IMR-90 (cell line): ENCODE measurements around the gene GPC6. TPM values are rescaled to one million over a fixed set of nuclear protein-coding genes. Genes with fewer than 3 reads are reported as not detected.
"Not testable (repeated sequence)": the region's sequence is repeated elsewhere in the genome, so short reads cannot be mapped to it uniquely, and the experiment has no call there.

ENCODE experiments used
- ATAC-seq: fragments of 200-7000 bp; cut with Tn5 transposase; 2 replicates; pipeline ENCODE4 v1.9.1; 2020; ENCODE audit warnings: low read depth, mild to moderate bottlenecking, moderate library complexity
- BruUV-seq: library from RNA; stranded (reverse); fragments of 400-500 nt; replicated peaks from 2 replicates; lab custom pipeline; 2021; lab: Mats Ljungman, UMichigan
- CTCF ChIA-PET: fragments of 300-600 bp; formaldehyde crosslinking; extraction: SDS; loops from one replicate; lab custom pipeline; 2021; ENCODE audit warnings: antibody characterized with exemption; lab: Yijun Ruan, JAX
- POLR2A ChIA-PET: fragments of 300-600 bp; sonication (Branson Sonifier 250); formaldehyde crosslinking; loops from one replicate; lab custom pipeline; 2022; ENCODE audit warnings: antibody characterized with exemption; ENCODE audit not compliant: unreplicated experiment; lab: Charles Lee
- DNase-seq: peaks from one replicate; pipeline ENCODE4 v3.0.0; 2013
- H2AFZ ChIP-seq: replicated peaks from 2 replicates; pipeline ENCODE3; 2013; ENCODE audit warnings: low read length, mild to moderate bottlenecking; ENCODE audit not compliant: poor library complexity
- H2AK5ac ChIP-seq: 2 replicates; pipeline ENCODE4 v1.6.1; 2013; ENCODE audit warnings: low read depth, low read length, inconsistent platforms
- H2AK9ac ChIP-seq: replicated peaks from 2 replicates; pipeline ENCODE3; 2013; ENCODE audit warnings: mild to moderate bottlenecking, low read depth, low read length, moderate library complexity; ENCODE audit not compliant: poor library complexity
- H2BK120ac ChIP-seq: 2 replicates; pipeline ENCODE4 v1.6.1; 2013; ENCODE audit warnings: low read depth, low read length, inconsistent platforms
- H2BK15ac ChIP-seq: 3 replicates; pipeline ENCODE4 v1.6.1; 2013; ENCODE audit warnings: low read depth, low read length, inconsistent platforms
- H2BK20ac ChIP-seq: 2 replicates; pipeline ENCODE4 v1.6.1; 2013; ENCODE audit warnings: low read depth, mild to moderate bottlenecking, inconsistent platforms, low read length, moderate library complexity
- H2BK5ac ChIP-seq: 2 replicates; pipeline ENCODE4 v1.6.1; 2013; ENCODE audit warnings: mild to moderate bottlenecking, low read depth, low read length, inconsistent platforms; ENCODE audit not compliant: poor library complexity, severe bottlenecking
- H3K14ac ChIP-seq: replicated peaks from 2 replicates; pipeline ENCODE4 v1.6.1; 2013; ENCODE audit warnings: low read depth, low read length, inconsistent platforms
- H3K18ac ChIP-seq: 2 replicates; pipeline ENCODE4 v1.6.1; 2013; ENCODE audit warnings: low read depth, low read length, control low read depth
- H3K23ac ChIP-seq: 2 replicates; pipeline ENCODE4 v1.6.1; 2013; ENCODE audit warnings: low read depth, low read length, inconsistent platforms
- H3K27ac ChIP-seq: 2 replicates; pipeline ENCODE4 v1.5.1; 2013; ENCODE audit warnings: mild to moderate bottlenecking, control low read depth, low read length; ENCODE audit not compliant: insufficient read depth
- H3K27me3 ChIP-seq: 2 replicates; pipeline ENCODE4 v1.6.1; 2013; ENCODE audit warnings: low read length; ENCODE audit not compliant: control insufficient read depth, insufficient read depth
- H3K36me3 ChIP-seq: 2 replicates; pipeline ENCODE4 v1.6.1; 2013; ENCODE audit warnings: low read length, mixed read lengths; ENCODE audit not compliant: control insufficient read depth, insufficient read depth
- H3K4ac ChIP-seq: 2 replicates; pipeline ENCODE4 v1.6.1; 2013; ENCODE audit warnings: low read depth, low read length, inconsistent platforms
- H3K4me1 ChIP-seq: 2 replicates; pipeline ENCODE4 v1.6.1; 2013; ENCODE audit warnings: low read length, mixed read lengths; ENCODE audit not compliant: control insufficient read depth, insufficient read depth
- H3K4me2 ChIP-seq: 2 replicates; pipeline ENCODE4 v1.6.1; 2013; ENCODE audit warnings: low read depth, mild to moderate bottlenecking, control low read depth, low read length, moderate library complexity
- H3K4me3 ChIP-seq: 2 replicates; pipeline ENCODE4 v1.5.1; 2013; ENCODE audit warnings: low read depth, mild to moderate bottlenecking, control low read depth, low read length, moderate library complexity; ENCODE audit not compliant: insufficient read depth
- H3K56ac ChIP-seq: 2 replicates; pipeline ENCODE4 v1.6.1; 2013; ENCODE audit warnings: low read length, inconsistent platforms; ENCODE audit not compliant: insufficient read depth; ENCODE audit errors: extremely low read depth
- H3K79me1 ChIP-seq, 2 experiments: 2 replicates each; pipeline ENCODE4 v1.6.1; 2013; ENCODE audit warnings: low read length in 2 of 2, inconsistent platforms in 1 of 2, low read depth in 1 of 2
- H3K9ac ChIP-seq: 2 replicates; pipeline ENCODE4 v1.6.1; 2013; ENCODE audit warnings: low read depth, low read length, control low read depth
- H3K9me1 ChIP-seq: 2 replicates; pipeline ENCODE4 v1.6.1; 2013; ENCODE audit warnings: low read length, inconsistent platforms; ENCODE audit not compliant: insufficient read depth
- H3K9me3 ChIP-seq: 2 replicates; pipeline ENCODE4 v1.6.1; 2013; ENCODE audit warnings: low read length; ENCODE audit not compliant: control insufficient read depth, insufficient read depth
- H4K20me1 ChIP-seq: 2 replicates; pipeline ENCODE4 v1.6.1; 2013; ENCODE audit warnings: low read length, inconsistent platforms; ENCODE audit not compliant: insufficient read depth
- H4K5ac ChIP-seq: 2 replicates; pipeline ENCODE4 v1.6.1; 2013; ENCODE audit warnings: mild to moderate bottlenecking, low read depth, low read length, control low read depth
- H4K8ac ChIP-seq, 2 experiments: 2 replicates each; pipeline ENCODE4 v1.6.1; 2013; ENCODE audit warnings: low read depth in 2 of 2, low read length in 2 of 2, control low read depth in 1 of 2, inconsistent platforms in 1 of 2
- H4K91ac ChIP-seq: 2 replicates; pipeline ENCODE4 v1.6.1; 2013; ENCODE audit warnings: low read depth, low read length, inconsistent platforms; ENCODE audit not compliant: insufficient read depth
- WGBS, 2 experiments: methylation state at CpG; one replicate each; pipeline versions ENCODE4 v1.1.5 to v1.1.7; 2013; ENCODE audit warnings: missing lambda C conversion rate in 2 of 2; ENCODE audit not compliant: insufficient read length in 1 of 2; ENCODE audit errors: extremely low coverage in 2 of 2; 5-methylcytosine and 5-hydroxymethylcytosine counted together
- dilution Hi-C: fragments of 300-500 bp; cut with HindIII; formaldehyde crosslinking; loops from one replicate; pipeline ENCODE4 v1.14.3; 2018; ENCODE audit warnings: low sequenced_read_pairs; ENCODE audit not compliant: unreplicated experiment
- in situ Hi-C: fragments of 300-500 bp; cut with MboI; formaldehyde crosslinking; loops from 3 replicates; pipeline ENCODE4 v1.14.3; 2019; ENCODE audit warnings: low sequenced_read_pairs, inconsistent platforms, mixed read lengths
- intact Hi-C: fragments of 100-400 bp; cut with micrococcal nuclease; formaldehyde crosslinking; loops from 2 replicates; pipeline ENCODE4 v1.10.0; 2022
- polyA plus RNA-seq, 3 experiments: library from polyadenylated mRNA; depleted of rRNA; stranded (reverse); fragments of >200 nt; gene quantifications; 2 replicates each; pipeline ENCODE4 v1.2.3, GENCODE V29; 2012; ENCODE audit warnings: low replicate concordance in 1 of 3
- total RNA-seq: library from RNA; depleted of rRNA; stranded (reverse); fragments of >200 nt; gene quantifications from 2 replicates; pipeline ENCODE4 v1.2.3, GENCODE V29; 2012

Gene GPC6
- total and polyA plus RNA-seq, 2 of the 4 experiments (the other 2 are of a cell fraction): 14.9 to 39.4 TPM

DNA sequence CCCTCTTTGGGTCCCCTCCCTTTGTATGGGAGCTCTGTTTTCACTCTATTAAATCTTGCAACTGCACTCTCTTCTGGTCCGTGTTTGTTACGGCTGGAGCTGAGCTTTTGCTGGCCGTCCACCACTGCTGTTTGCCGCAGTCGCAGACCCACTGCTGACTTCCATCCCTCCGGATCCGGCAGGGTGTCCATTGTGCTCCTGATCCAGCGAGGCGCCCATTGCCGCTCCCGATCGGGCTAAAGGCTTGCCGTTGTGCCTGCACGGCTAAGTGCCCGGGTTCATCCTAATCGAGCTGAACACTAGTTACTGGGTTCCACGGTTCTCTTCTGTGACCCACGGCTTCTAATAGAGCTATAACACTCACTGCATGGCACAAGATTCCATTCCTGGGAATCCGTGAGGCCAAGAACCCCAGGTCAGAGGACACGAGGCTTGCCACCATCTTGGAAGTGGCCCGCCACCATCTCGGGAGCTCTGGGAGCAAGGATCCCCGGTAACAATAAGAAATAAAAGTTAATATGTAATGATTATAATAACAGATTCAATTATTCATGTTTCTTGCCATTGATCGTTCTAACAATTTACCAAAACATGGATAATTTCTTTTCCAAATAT is 19.7 kb upstream of the GPC6 start:
- H3K23ac ChIP-seq, dilution Hi-C loops, H3K36me3 ChIP-seq, H2AK9ac ChIP-seq, H3K27ac ChIP-seq, H4K5ac ChIP-seq, H4K91ac ChIP-seq, H4K8ac ChIP-seq, H2AFZ ChIP-seq, H2BK5ac ChIP-seq, CTCF ChIA-PET, H3K14ac ChIP-seq, H2BK120ac ChIP-seq, H3K56ac ChIP-seq, H3K9ac ChIP-seq, POLR2A ChIA-PET, H3K4ac ChIP-seq, H2BK15ac ChIP-seq, intact Hi-C loops, in situ Hi-C loops, DNase-seq, H3K4me1 ChIP-seq, H3K18ac ChIP-seq, H3K4me3 ChIP-seq, H2AK5ac ChIP-seq, H3K9me3 ChIP-seq, H3K4me2 ChIP-seq, H3K27me3 ChIP-seq, H3K9me1 ChIP-seq, BruUV-seq, H4K20me1 ChIP-seq, ATAC-seq, H3K79me1 ChIP-seq, H2BK20ac ChIP-seq: not testable (repeated sequence)
- 98% methylated on average over 12 of the region's 24 CpGs; no CpG with 5 or more reads in 1 of the 2 experiments for WGBS, 2 experiments
